ENCODE results near the gene TEX35. TPM values are rescaled to one million over a fixed set of nuclear protein-coding genes. Genes with fewer than 3 reads are reported as not detected.
A peak's percentile ranks its signal among the peaks of the same experiment; 100 is the strongest.
"Not testable (repeated sequence)": the region's sequence is repeated elsewhere in the genome, so short reads cannot be mapped to it uniquely, and the experiment has no call there.

Gene TEX35
- total RNA-seq, 6 experiments from 2014 or later, result 0.10 TPM; not detected in 5

- H3K27me3 Mint-ChIP-seq (ENCODE audit: insufficient read depth), result no peaks in the 10 kb centered on the region
- no peak for TF ChIP-seq CTCF (IDR thresholded peaks at IDR 0.05)
Observed at GRCh38 chr1:178551307-178551706, 38.4 kb downstream of the TEX35 start.

GRCh38 chr1:178551940-178552339, 39.0 kb downstream of the TEX35 start:
- no peak for DNase-seq
- H3K27me3 Mint-ChIP-seq (ENCODE audit: insufficient read depth), result no peaks in the 10 kb centered on the region
- H3K36me3 Mint-ChIP-seq (ENCODE audit: low read depth), result peaks cover 39% of the 10 kb centered on the region
- H3K27ac Mint-ChIP-seq, result no peak overlapping the region
- peaks cover 7% of the 10 kb centered on the region; the same call in 1 of the 2 replicates for H3K4me1 Mint-ChIP-seq (ENCODE audit: low read depth)
- H3K9me3 Mint-ChIP-seq, result peaks cover 4% of the 10 kb centered on the region; the same call in 1 of the 2 replicates
- H3K4me3 Mint-ChIP-seq, result no peak overlapping the region
- TF ChIP-seq CTCF (IDR thresholded peaks at IDR 0.05), result no peak

More at GRCh38 chr1:178551307-178551706, 38.4 kb downstream of the TEX35 start:
- H3K4me1 Mint-ChIP-seq (ENCODE audit: low read depth), result peaks cover 7% of the 10 kb centered on the region; the same call in 1 of the 2 replicates
- H3K4me3 Mint-ChIP-seq, result no peak overlapping the region
- H3K27ac Mint-ChIP-seq, result no peak overlapping the region
- peaks cover 42% of the 10 kb centered on the region for H3K36me3 Mint-ChIP-seq (ENCODE audit: low read depth)
- DNase-seq, result no peak
- peaks cover 4% of the 10 kb centered on the region; the same call in 1 of the 2 replicates for H3K9me3 Mint-ChIP-seq

DNA sequence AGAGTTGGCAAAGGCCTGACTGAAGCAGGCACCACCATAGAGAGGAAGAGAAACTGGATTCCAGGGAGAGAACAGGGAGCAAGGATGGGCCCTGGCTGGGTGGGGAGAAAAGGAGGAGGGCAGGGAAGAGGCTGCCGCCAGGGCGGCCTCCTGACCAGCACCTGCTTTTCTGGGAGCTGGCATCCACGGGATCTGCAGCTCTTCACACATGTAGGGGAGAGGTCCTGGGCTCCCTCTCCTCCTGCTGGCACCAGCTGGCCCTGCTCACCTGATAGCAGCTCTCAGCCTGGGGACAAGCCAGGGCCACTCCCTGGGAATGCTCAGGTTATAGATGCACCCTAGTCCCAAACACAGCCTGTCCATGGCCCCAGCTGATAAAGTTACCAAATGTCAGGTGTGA, 39.9 kb downstream of the TEX35 start:
- no peak for TF ChIP-seq CTCF (IDR thresholded peaks at IDR 0.05)
- H3K27ac Mint-ChIP-seq, result no peak overlapping the region
- H3K4me3 Mint-ChIP-seq, result no peak overlapping the region
- no peaks in the 10 kb centered on the region for H3K27me3 Mint-ChIP-seq (ENCODE audit: insufficient read depth)
- peaks cover 7% of the 10 kb centered on the region; the same call in 1 of the 2 replicates for H3K4me1 Mint-ChIP-seq (ENCODE audit: low read depth)
- H3K9me3 Mint-ChIP-seq, result peaks cover 4% of the 10 kb centered on the region; the same call in 1 of the 2 replicates
- H3K36me3 Mint-ChIP-seq (ENCODE audit: low read depth), result peaks cover 34% of the 10 kb centered on the region
- DNase-seq, result no peak

DNA sequence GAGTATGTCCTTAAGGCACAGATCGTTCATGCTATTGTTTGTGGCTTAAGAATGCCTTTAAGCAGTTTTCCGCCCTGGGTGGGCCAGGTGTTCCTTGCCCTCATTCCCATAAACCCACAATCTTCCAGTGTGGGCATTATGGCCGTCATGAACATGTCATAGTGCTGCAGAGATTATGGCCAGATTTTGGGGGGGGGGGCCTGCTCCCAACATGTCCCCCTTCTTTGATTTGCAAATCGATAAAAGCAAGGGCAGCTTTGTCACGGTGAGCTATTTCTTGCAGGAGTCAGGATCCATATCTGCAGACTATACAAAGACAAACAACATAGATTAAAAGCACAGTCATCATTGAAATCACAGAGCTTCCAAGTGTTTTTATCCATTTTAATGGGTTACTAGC, 41.4 kb downstream of the TEX35 start:
- not testable (repeated sequence) for DNase-seq; H3K4me3 Mint-ChIP-seq; H3K27ac Mint-ChIP-seq; H3K9me3 Mint-ChIP-seq; H3K27me3 Mint-ChIP-seq (ENCODE audit: insufficient read depth)
- H3K4me1 Mint-ChIP-seq (ENCODE audit: low read depth), result peaks cover 11% of the 10 kb centered on the region
- H3K36me3 Mint-ChIP-seq (ENCODE audit: low read depth), result peaks cover 24% of the 10 kb centered on the region

DNA sequence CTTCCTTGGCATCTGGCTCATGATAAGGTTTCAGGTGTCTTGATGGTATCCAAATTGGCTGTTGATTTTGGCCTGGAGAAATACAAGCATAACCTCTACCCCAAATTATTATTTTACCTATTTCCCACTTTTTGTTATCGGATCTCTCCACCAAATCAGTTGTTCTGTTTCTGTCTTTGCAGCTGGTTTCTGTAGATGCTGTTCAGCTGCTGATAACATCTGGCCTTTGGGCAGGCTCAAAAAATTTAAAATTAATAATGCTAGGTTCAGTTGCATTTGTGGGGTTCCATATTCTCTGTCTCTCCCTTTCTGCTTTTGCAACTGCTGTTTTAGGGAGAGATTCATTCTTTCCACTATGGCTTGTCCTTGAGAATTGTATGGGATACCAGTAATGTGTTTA, 42.7 kb downstream of the TEX35 start:
- H3K9me3 Mint-ChIP-seq; H3K4me3 Mint-ChIP-seq; DNase-seq; H3K27me3 Mint-ChIP-seq (ENCODE audit: insufficient read depth); H3K27ac Mint-ChIP-seq: not testable (repeated sequence)
- Mint-ChIP-seq H3K36me3 (ENCODE audit: low read depth) (peaks cover 21% of the 10 kb centered on the region), H3K4me1 (ENCODE audit: low read depth) (peaks cover 14% of the 10 kb centered on the region)

GRCh38 chr1:178558816-178559215, 45.9 kb downstream of the TEX35 start:
- not testable (repeated sequence) for H3K9me3 Mint-ChIP-seq; H3K27me3 Mint-ChIP-seq (ENCODE audit: insufficient read depth); H3K4me3 Mint-ChIP-seq; DNase-seq
- Mint-ChIP-seq H3K4me1 (ENCODE audit: low read depth) (peaks cover 14% of the 10 kb centered on the region), H3K27ac (peak overlapping the region; percentile 40), H3K36me3 (ENCODE audit: low read depth) (peaks cover 10% of the 10 kb centered on the region)

DNA sequence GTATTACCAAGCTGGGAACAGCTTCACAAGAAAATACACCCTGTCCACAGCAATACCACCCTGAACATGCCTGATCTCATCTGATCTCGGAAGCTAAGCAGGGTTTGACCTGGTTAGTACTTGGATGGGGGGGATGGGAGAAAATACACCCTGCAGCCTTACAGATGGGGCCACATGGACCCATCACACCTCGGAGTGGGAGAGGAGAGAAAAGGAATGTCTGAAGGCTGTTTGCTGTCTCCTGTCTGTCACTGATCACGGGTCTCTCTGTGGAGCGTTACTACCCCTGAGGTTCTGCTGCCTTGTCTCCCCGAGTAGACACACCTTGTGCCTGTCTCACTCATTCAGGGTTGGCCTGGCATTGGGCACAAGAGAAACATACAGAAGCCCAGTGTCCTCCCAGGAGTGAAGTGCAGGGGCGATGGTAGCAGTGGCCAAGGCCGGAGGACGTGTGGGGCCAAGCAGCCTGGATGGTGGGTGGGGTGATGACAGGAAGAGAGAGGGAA, 48.0 kb downstream of the TEX35 start:
- H3K36me3 Mint-ChIP-seq (ENCODE audit: low read depth), result peaks cover 10% of the 10 kb centered on the region; the same call in 1 of the 2 replicates
- peaks cover 14% of the 10 kb centered on the region for H3K4me1 Mint-ChIP-seq (ENCODE audit: low read depth)
- H3K9me3 Mint-ChIP-seq, result no peaks in the 10 kb centered on the region
- TF ChIP-seq CTCF (IDR thresholded peaks at IDR 0.05), result no peak
- no peak for DNase-seq
- no peaks in the 10 kb centered on the region; the same call in 1 of the 2 replicates for H3K27me3 Mint-ChIP-seq (ENCODE audit: insufficient read depth)
- H3K27ac Mint-ChIP-seq, result no peak overlapping the region
- no peak overlapping the region for H3K4me3 Mint-ChIP-seq

Measured in HFFc6 (cell line).